Ishikawa (cell line): Measurements from ENCODE around the gene ZNF184.

ENCODE experiments used
- CEBPB ChIP-seq: IDR thresholded peaks from 2 replicates; pipeline ENCODE4 v1.6.1; 2012
- CREB1 ChIP-seq: IDR thresholded peaks from 2 replicates; pipeline ENCODE4 v1.6.1; 2012; ENCODE audit warnings: low read depth
- EGR1 ChIP-seq: IDR thresholded peaks from 2 replicates; pipeline ENCODE4 v1.6.1; 2012
- EP300 ChIP-seq: IDR thresholded peaks from 2 replicates; pipeline ENCODE4 v1.6.1; 2012; ENCODE audit warnings: borderline replicate concordance
- FOXM1 ChIP-seq: IDR thresholded peaks from 2 replicates; pipeline ENCODE4 v1.6.1; 2012; ENCODE audit warnings: low read depth, borderline replicate concordance
- NFIC ChIP-seq: IDR thresholded peaks from 2 replicates; pipeline ENCODE4 v1.6.1; 2012
- RAD21 ChIP-seq: IDR thresholded peaks from 2 replicates; pipeline ENCODE4 v1.6.1; 2012; ENCODE audit warnings: low read depth
- TAF1 ChIP-seq: IDR thresholded peaks from 2 replicates; pipeline ENCODE4 v1.6.1; 2012; ENCODE audit warnings: low read depth, mild to moderate bottlenecking
- TCF12 ChIP-seq: IDR thresholded peaks from 2 replicates; pipeline ENCODE4 v1.6.1; 2012; ENCODE audit warnings: low read depth
- TEAD4 ChIP-seq: IDR thresholded peaks from 2 replicates; pipeline ENCODE4 v1.6.1; 2012
- YY1 ChIP-seq: IDR thresholded peaks from 2 replicates; pipeline ENCODE4 v1.6.1; 2012; ENCODE audit warnings: low read depth
- ZBTB7A ChIP-seq: IDR thresholded peaks from 2 replicates; pipeline ENCODE4 v1.6.1; 2012; ENCODE audit warnings: low read depth
- TF ChIP-seq, protein P1 (sequence below): IDR thresholded peaks from 2 replicates; pipeline ENCODE4 v1.6.1; 2012
- TF ChIP-seq, protein P2 (sequence below): IDR thresholded peaks from 2 replicates; pipeline ENCODE4 v1.6.1; 2012; ENCODE audit warnings: low read depth, mild to moderate bottlenecking
- TF ChIP-seq, protein P3 (sequence below): IDR thresholded peaks from 2 replicates; pipeline ENCODE4 v1.6.1; 2012

Gene ZNF184

DNA sequence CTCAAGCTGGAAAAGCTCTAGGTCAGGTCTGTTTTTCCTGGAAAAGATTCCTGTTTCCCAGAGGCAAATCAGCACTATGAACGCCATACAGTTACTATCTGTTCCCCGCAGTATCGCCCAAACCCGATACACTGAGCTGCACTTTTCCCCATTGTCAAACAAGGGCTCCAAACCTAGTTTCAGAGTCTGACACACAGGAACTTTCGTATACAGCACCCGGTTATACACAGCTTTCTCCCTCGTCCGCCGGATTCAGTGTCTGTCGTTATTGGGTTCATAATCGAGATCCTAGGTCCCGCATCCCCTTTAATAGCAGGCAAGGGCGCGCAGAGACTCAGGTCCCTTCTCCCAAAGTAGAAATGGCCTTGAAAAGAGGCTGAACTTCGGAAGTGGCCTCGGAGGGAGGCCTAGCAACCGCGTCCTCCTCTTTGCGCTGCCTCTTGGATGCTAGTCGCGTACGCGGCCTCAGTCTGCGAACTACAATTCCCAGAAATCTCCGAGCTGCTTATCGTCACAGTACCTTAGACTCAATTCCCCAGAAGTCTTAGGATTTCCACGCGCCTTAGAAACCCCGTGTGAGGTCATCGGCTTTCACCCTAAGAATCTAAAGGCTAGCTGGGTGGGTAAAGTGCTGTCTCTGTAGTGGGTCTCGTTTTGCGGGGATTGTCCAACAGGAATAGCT is 50.1 kb downstream of the ZNF184 start:
- TF ChIP-seq CEBPB: no peak
- TF ChIP-seq TAF1: no peak
- TF ChIP-seq, protein P1, sequence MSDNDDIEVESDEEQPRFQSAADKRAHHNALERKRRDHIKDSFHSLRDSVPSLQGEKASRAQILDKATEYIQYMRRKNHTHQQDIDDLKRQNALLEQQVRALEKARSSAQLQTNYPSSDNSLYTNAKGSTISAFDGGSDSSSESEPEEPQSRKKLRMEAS: no peak
- no peak for TF ChIP-seq ZBTB7A
- TF ChIP-seq EP300: no peak

DNA sequence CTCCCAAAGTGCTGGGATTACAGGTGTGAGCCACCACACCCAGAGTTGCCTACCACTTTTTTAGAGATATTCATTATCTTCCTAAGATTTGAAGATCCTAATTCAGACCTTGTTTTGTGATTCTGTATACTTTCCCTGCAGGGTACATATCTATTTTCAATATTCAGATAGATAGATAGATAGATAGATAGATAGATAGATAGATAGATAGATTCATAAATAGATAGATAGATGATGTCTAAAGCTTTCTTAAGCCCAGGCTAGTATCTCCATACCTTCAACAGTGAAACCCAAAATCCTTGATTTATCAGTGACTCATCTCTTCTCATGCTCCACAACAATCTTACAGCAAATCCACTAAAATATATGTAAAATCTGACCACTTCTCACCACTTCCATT is 53.5 kb downstream of the ZNF184 start:
- TF ChIP-seq EP300 (no peak), NFIC (no peak), TAF1 (no peak), ZBTB7A (no peak)
- TF ChIP-seq, protein P1: no peak

DNA sequence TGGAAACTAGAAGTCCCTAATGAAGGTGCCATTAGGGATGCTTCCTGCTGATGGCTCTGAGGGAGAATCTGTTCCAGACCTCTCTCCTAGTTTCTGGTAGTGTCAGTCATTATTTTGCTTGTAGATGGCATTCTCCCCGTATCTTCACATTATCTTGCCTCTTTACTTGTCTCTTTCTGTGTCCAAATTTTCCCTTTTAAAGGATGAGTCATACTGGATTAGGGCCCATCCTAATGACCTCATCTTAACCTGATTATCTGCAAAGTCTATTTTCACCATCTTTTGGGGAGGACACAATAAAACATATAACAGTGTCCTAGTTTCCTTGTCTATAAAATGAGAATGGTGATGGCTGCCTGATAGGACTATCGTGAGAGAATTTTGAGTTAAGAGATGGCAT is 57.0 kb downstream of the ZNF184 start:
- no peak for TF ChIP-seq EGR1
- TF ChIP-seq, protein P1: no peak
- no peak for TF ChIP-seq ZBTB7A
- TF ChIP-seq EP300: no peak
- no peak for TF ChIP-seq CEBPB
- no peak for TF ChIP-seq TEAD4
- no peak for TF ChIP-seq RAD21
- no peak for TF ChIP-seq TAF1
- no peak for TF ChIP-seq NFIC

DNA sequence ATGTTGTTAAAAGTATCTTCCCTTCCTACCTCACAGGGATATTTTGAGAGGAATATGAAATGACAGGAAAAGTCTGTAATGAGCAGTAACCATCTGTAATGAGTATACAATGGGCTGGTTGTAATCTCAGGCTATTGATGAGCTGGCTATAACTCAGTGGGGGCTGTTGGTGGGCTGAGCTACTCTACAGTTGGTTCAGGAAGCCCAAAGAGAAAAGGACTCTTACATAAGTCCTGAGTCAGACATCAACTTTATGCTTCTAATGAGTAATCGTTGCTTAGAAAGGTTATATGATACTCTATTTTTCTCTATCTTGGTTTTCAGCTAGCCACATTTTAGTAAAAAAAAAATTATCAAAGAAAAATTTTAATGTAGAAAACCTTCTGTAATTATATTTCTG is 57.9 kb downstream of the ZNF184 start:
- TF ChIP-seq, protein P1: no peak
- TF ChIP-seq NFIC (no peak), FOXM1 (no peak), ZBTB7A (no peak), YY1 (no peak)

DNA sequence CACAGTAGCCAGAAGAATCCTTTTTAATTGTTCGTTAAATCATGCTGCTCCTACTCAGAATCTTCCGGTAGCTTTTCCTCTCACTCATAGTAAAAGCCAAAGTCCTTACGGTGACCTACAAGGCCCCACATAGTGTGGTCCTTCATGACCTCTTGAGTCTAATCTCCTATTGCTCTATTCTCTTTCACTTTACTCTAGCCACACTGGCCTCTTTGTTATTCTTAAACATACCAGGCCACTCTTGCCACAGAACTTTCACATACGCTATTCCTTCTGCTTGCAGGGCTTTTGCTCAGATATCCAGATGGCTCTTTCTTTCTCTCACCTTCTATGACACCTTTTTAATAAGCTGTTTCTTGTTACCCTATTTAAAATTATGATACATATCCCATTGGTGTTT is 58.6 kb downstream of the ZNF184 start:
- TF ChIP-seq FOXM1: no peak
- TF ChIP-seq, protein P1: no peak
- no peak for TF ChIP-seq CREB1
- TF ChIP-seq CEBPB: no peak
- TF ChIP-seq TEAD4: no peak
- TF ChIP-seq RAD21: no peak
- TF ChIP-seq, protein P2, sequence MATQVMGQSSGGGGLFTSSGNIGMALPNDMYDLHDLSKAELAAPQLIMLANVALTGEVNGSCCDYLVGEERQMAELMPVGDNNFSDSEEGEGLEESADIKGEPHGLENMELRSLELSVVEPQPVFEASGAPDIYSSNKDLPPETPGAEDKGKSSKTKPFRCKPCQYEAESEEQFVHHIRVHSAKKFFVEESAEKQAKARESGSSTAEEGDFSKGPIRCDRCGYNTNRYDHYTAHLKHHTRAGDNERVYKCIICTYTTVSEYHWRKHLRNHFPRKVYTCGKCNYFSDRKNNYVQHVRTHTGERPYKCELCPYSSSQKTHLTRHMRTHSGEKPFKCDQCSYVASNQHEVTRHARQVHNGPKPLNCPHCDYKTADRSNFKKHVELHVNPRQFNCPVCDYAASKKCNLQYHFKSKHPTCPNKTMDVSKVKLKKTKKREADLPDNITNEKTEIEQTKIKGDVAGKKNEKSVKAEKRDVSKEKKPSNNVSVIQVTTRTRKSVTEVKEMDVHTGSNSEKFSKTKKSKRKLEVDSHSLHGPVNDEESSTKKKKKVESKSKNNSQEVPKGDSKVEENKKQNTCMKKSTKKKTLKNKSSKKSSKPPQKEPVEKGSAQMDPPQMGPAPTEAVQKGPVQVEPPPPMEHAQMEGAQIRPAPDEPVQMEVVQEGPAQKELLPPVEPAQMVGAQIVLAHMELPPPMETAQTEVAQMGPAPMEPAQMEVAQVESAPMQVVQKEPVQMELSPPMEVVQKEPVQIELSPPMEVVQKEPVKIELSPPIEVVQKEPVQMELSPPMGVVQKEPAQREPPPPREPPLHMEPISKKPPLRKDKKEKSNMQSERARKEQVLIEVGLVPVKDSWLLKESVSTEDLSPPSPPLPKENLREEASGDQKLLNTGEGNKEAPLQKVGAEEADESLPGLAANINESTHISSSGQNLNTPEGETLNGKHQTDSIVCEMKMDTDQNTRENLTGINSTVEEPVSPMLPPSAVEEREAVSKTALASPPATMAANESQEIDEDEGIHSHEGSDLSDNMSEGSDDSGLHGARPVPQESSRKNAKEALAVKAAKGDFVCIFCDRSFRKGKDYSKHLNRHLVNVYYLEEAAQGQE: no peak
- no peak for TF ChIP-seq YY1
- TF ChIP-seq TAF1: no peak
- TF ChIP-seq NFIC: no peak
- TF ChIP-seq EP300: no peak
- no peak for TF ChIP-seq TCF12
- no peak for TF ChIP-seq ZBTB7A
- TF ChIP-seq EGR1: no peak
- TF ChIP-seq, protein P3, sequence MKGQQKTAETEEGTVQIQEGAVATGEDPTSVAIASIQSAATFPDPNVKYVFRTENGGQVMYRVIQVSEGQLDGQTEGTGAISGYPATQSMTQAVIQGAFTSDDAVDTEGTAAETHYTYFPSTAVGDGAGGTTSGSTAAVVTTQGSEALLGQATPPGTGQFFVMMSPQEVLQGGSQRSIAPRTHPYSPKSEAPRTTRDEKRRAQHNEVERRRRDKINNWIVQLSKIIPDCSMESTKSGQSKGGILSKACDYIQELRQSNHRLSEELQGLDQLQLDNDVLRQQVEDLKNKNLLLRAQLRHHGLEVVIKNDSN: no peak

DNA sequence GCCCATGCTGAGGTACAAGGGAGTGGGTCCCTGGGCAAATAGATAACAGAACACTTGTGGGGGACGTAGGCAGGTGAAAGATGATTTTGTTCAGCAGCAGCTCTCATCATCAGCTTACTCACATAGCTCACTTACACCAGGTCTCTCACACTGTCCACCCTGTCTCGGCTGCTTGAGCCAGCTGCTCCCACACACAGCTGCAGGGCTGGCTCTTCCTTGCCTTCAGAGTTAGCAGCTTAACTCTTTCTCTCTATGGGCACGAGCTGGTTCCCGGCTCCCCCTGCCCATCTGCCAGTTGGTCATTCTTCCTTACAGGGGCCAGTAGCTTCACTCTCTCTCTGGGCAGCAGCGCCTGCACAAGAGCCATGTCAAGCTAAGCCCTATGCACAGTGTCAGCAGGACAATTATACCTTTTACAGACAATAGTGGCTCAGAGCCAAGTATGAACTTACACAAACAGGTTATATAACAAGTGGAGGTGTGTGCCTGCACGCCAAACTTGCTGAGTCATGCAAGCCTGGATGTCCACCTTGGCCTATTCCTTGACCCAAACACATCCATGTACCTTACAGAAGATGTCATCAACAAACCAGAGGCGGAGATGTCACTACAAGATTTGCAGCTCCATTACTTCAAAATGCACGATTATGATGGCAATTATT is 65.6 kb downstream of the ZNF184 start:
- TF ChIP-seq, protein P3: no peak
- peak; percentile 58 for TF ChIP-seq NFIC

DNA sequence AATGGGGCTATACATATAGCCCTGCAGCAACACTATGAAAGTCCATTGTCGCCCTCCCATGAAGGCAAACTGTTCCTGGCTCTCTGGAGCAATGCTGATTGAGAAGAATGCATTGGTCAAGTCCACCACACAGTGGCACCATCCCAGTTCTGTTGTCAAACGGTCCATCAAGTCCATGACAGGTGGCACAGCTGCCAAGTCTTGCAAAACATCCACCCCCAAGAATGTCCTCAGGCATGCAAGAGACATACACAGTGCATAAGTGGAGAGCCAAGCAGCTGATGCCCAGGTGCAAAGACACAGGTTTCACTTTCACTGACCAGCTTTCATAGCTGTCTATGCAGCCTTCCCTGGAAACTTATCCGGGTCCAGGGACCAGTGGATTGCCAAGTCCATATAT is 66.8 kb downstream of the ZNF184 start:
- TF ChIP-seq, protein P2: no peak
- TF ChIP-seq CEBPB: peak; percentile 71
- TF ChIP-seq FOXM1: no peak
- TF ChIP-seq TCF12: no peak
- TF ChIP-seq EP300: no peak
- peak; percentile 17; the same call in 1 of the 2 replicates for TF ChIP-seq TEAD4
